GM19372 (cell line): Measurements from ENCODE around the gene WASF2.
"Not testable (repeated sequence)": the region's sequence is repeated elsewhere in the genome, so short reads cannot be mapped to it uniquely, and the experiment has no call there.

ENCODE experiments used
- ATAC-seq: cut with Tn5 transposase; IDR thresholded peaks from one replicate; pipeline ENCODE4 v1.9.1; 2021; ENCODE audit warnings: mild to moderate bottlenecking, low read depth, moderate library complexity; ENCODE audit not compliant: unreplicated experiment

WASF2 gene

GRCh38 chr1:27503033-27503432, 13.1 kb upstream of the WASF2 start:
- no peak for ATAC-seq

GRCh38 chr1:27501159-27501558, 11.2 kb upstream of the WASF2 start:
- ATAC-seq, result not testable (repeated sequence)

GRCh38 chr1:27499142-27499541, 9.2 kb upstream of the WASF2 start:
- no peak for ATAC-seq

GRCh38 chr1:27496604-27497155, 6.7 kb upstream of the WASF2 start:
- no peak for ATAC-seq

- ATAC-seq, result no peak
Observed at GRCh38 chr1:27492796-27493195, 2.8 kb upstream of the WASF2 start.

GRCh38 chr1:27491748-27492700, 2.1 kb upstream of the WASF2 start:
- no peak for ATAC-seq

GRCh38 chr1:27489501-27489972, 430 bp downstream of the WASF2 start:
- peak; percentile 9 for ATAC-seq

- no peak for ATAC-seq
Observed at GRCh38 chr1:27487966-27488884, 1.7 kb downstream of the WASF2 start.

- no peak for ATAC-seq
Observed at GRCh38 chr1:27485363-27485762, 4.6 kb downstream of the WASF2 start.

GRCh38 chr1:27483659-27484058, 6.3 kb downstream of the WASF2 start:
- no peak for ATAC-seq

- no peak for ATAC-seq
Observed at GRCh38 chr1:27481994-27482620, 7.9 kb downstream of the WASF2 start.

GRCh38 chr1:27478098-27478497, 11.9 kb downstream of the WASF2 start:
- no peak for ATAC-seq

- ATAC-seq, result no peak
Observed at GRCh38 chr1:27476237-27476636, 13.7 kb downstream of the WASF2 start.

- ATAC-seq, result no peak
Observed at GRCh38 chr1:27475720-27476119, 14.2 kb downstream of the WASF2 start.

GRCh38 chr1:27473755-27474154, 16.2 kb downstream of the WASF2 start:
- no peak for ATAC-seq

- not testable (repeated sequence) for ATAC-seq
Observed at GRCh38 chr1:27472098-27472497, 17.9 kb downstream of the WASF2 start.

GRCh38 chr1:27471477-27471876, 18.5 kb downstream of the WASF2 start:
- no peak for ATAC-seq

GRCh38 chr1:27469334-27469733, 20.6 kb downstream of the WASF2 start:
- no peak for ATAC-seq

GRCh38 chr1:27468378-27468777, 21.6 kb downstream of the WASF2 start:
- not testable (repeated sequence) for ATAC-seq

GRCh38 chr1:27464926-27465647, 24.9 kb downstream of the WASF2 start:
- ATAC-seq, result no peak
